Loucy (cell line): ENCODE data around the gene PKD1L1.

Experiments used
- CTCF ChIP-seq: fragments of 200-600 bp; sonication (generic); conservative IDR thresholded peaks from 2 replicates; pipeline ENCODE4 v1.5.1; 2014; ENCODE audit warnings: mild to moderate bottlenecking, antibody characterized with exemption, low read length
- EZH2phosphoT487 ChIP-seq: fragments of 200-600 bp; IDR thresholded peaks from 2 replicates; pipeline ENCODE4 v1.6.1; 2018; ENCODE audit warnings: antibody characterized with exemption, mild to moderate bottlenecking, moderate library complexity, borderline replicate concordance

GRCh38 chr7:47867286-47867685, 81.0 kb downstream of the PKD1L1 start:
- TF ChIP-seq CTCF (no peak), EZH2phosphoT487 (no peak)
